ENCODE measurements around the gene SART3.
A peak's percentile ranks its signal among the peaks of the same experiment; 100 is the strongest.
"Not testable (repeated sequence)": the region's sequence is repeated elsewhere in the genome, so short reads cannot be mapped to it uniquely, and the experiment has no call there.

The SART3 gene

DNA sequence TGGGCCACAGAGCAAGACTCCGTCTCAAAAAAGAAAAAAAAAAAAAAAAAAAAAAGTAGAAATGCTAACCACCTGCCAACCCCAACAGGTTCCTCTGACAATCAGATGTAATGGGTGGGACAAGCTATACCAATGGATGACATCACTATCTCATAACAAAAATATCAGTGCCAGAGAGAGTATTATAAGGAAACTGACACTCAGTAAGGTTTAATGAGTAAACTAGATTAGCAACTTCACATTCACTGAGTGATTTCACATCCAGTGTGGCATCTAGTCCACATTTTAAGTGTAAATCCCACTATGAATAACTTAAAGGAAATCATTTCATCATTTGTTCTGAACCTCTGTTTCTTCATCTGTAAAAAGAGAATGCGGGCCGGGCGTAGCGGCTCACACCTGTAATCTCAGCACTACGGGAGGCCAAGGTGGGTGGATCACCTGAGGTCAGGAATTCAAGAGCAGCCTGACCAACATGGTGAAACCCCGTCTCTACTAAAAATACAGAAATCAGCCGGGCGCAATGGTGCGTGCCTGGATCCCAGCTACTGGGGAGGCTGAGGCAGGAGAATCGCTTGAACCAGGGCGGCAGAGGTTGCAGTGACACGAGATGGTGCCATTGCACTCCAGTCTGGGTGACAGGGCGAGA, 1.8 kb downstream of the SART3 start:
- H3K9me3 ChIP-seq (ENCODE audit: low read length), result no peaks in the 10 kb centered on the region
- H3K4me1 ChIP-seq (ENCODE audit: insufficient read depth, low read length), result peaks cover 21% of the 10 kb centered on the region
- no peaks in the 10 kb centered on the region for H3K27me3 ChIP-seq (ENCODE audit: insufficient read depth, low read length)
- H3K36me3 ChIP-seq (ENCODE audit: insufficient read depth, low read length), result peaks cover 12% of the 10 kb centered on the region
- no peak overlapping the region for H2AFZ ChIP-seq (ENCODE audit: low read depth, low read length)
- H3K4me3 ChIP-seq (ENCODE audit: low read length), result peak overlapping the region; percentile 78

DNA sequence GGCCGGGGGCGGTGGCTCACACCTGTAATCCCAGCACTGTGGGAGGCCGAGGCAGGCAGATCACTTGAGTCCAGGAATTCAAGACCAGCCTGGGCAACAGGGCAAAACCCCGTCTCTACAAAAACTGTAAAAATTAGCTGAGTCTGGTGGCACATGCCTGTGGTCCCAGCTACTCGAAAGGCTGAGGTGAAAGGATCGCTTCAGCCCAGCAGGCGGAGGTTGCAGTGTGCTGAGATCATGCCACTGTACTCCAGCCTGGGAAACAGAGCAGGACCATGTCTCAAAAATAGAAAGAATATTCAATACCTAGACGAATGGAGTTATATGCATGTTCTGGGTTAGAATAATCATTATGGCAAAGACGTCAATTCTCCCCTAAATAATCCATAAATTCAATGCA, 5.6 kb downstream of the SART3 start:
- H3K4me1 ChIP-seq (ENCODE audit: insufficient read depth, low read length); H3K4me3 ChIP-seq (ENCODE audit: low read length); H3K36me3 ChIP-seq (ENCODE audit: insufficient read depth, low read length): not testable (repeated sequence)

DNA sequence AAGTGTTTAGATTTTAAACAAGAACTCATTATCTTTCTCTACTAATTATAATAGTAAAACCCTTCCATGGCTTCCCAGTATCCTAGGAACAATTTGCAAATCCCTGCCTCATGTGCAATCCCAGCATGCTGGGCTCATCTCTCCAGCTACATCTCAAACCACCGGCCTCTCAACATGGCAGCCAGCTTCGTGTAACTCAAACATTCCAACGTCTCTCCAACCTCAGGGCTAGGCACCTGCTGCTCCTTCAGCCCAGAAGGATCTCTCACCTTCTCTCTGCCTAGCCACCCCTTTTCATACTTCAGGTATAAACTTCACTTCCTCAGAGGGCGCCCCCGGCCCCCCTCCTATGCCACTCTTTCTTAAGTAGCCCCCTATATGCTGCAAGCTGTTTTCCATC, 7.2 kb downstream of the SART3 start:
- Histone ChIP-seq H3K36me3 (ENCODE audit: insufficient read depth, low read length) (peaks cover 15% of the 10 kb centered on the region), H3K9me3 (ENCODE audit: low read length) (no peaks in the 10 kb centered on the region), H3K4me1 (ENCODE audit: insufficient read depth, low read length) (no peaks in the 10 kb centered on the region), H2AFZ (ENCODE audit: low read depth, low read length) (no peak overlapping the region), H3K4me3 (ENCODE audit: low read length) (no peak overlapping the region), H3K27me3 (ENCODE audit: insufficient read depth, low read length) (no peaks in the 10 kb centered on the region)

More for the DNA sequence above, 5.6 kb downstream of the SART3 start:
- H2AFZ ChIP-seq (ENCODE audit: low read depth, low read length); H3K9me3 ChIP-seq (ENCODE audit: low read length); H3K27me3 ChIP-seq (ENCODE audit: insufficient read depth, low read length): not testable (repeated sequence)

DNA sequence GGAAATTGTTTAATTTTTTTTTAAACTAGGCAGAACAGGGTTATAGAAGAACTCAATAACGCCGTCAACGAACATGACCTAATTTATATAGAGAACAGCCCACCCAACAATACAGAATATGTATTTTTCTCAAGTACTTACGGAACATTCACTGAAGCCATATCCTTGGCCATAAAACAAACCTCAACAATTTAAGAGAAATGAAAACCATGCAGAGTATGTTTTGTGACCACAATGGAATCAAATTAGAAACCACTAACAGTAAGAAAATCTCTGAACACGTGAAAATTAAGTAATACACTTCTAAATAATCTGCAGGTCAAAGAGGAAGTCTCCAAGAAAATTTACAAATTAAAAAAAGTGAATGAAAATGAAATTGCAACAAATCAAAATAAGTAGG, 9.4 kb downstream of the SART3 start:
- Histone ChIP-seq H3K4me3 (ENCODE audit: low read length) (no peak overlapping the region), H3K4me1 (ENCODE audit: insufficient read depth, low read length) (no peaks in the 10 kb centered on the region), H2AFZ (ENCODE audit: low read depth, low read length) (no peak overlapping the region), H3K27me3 (ENCODE audit: insufficient read depth, low read length) (no peaks in the 10 kb centered on the region), H3K9me3 (ENCODE audit: low read length) (no peaks in the 10 kb centered on the region), H3K36me3 (ENCODE audit: insufficient read depth, low read length) (peaks cover 27% of the 10 kb centered on the region)

DNA sequence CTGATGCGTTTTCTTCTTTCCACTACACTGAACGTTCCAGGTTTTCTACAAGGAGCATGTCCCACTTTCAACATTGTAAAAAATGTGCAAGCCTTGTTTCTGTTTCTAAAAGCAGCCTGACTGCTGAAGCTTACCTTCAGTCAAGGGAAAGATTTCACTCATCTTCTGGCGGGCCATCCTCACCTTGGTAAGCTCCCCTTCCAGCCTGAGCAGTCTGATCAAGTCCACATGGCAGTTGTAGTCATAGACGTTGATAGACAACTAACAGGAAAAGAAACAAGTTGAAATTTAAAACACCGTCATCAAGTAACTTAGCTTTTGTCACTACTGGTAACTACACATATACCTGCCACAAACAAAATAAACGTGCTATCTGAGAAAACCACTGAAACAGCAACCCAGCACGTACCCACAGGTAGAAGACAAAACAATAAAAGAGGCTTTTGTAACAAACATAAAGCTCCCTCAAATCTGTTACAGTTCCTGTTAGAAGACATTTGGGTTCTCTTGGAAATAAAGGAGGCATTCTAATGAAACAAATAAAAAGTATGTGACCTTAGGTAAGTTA, 11.9 kb downstream of the SART3 start:
- Histone ChIP-seq H3K27me3 (ENCODE audit: insufficient read depth, low read length) (no peaks in the 10 kb centered on the region), H3K36me3 (ENCODE audit: insufficient read depth, low read length) (peaks cover 47% of the 10 kb centered on the region), H3K4me3 (ENCODE audit: low read length) (no peak overlapping the region), H2AFZ (ENCODE audit: low read depth, low read length) (no peak overlapping the region), H3K9me3 (ENCODE audit: low read length) (no peaks in the 10 kb centered on the region), H3K4me1 (ENCODE audit: insufficient read depth, low read length) (no peaks in the 10 kb centered on the region)

DNA sequence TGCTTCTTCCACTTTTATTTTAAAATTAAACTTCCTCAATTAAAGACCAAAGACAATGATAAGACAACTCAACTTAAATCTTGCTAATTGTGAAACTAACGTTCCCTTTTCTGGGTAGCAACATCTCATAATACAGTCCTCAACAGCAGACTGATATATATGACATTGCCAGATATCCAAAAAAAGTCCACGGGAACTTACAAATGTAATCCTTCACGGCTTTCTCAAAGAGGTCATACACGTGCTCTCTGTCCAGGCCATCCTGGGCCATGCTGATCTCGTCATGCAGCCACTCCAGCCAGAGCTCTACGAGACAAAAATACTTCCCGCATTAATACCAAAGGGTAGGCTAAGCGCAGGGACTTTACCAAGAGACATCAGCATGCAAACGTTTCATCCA, 13.3 kb downstream of the SART3 start:
- Histone ChIP-seq H3K27me3 (ENCODE audit: insufficient read depth, low read length) (no peaks in the 10 kb centered on the region), H3K4me3 (ENCODE audit: low read length) (no peak overlapping the region), H3K9me3 (ENCODE audit: low read length) (no peaks in the 10 kb centered on the region), H3K4me1 (ENCODE audit: insufficient read depth, low read length) (no peaks in the 10 kb centered on the region), H3K36me3 (ENCODE audit: insufficient read depth, low read length) (peaks cover 61% of the 10 kb centered on the region), H2AFZ (ENCODE audit: low read depth, low read length) (no peak overlapping the region)

DNA sequence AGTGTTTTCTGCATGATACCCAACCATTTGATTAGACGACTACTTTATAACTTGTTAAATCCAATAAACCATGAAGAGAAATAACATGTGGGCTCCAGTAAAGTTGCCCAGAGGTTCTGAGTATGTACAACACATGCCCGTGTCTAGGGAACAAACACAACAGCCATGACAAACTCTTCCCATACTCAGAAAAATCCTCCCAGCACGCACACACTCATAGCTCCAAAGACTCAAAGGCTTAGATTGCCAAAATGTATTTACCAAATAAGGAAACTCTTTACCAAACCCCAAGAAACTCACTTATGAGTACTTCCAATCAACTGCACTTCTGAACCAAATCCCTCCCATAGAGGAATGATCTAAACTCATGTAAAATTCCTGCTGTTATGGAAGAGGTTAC, 17.3 kb downstream of the SART3 start:
- H3K9me3 ChIP-seq (ENCODE audit: low read length), result no peaks in the 10 kb centered on the region
- peaks cover 2% of the 10 kb centered on the region for H3K4me1 ChIP-seq (ENCODE audit: insufficient read depth, low read length)
- H3K27me3 ChIP-seq (ENCODE audit: insufficient read depth, low read length), result no peaks in the 10 kb centered on the region
- peaks cover 74% of the 10 kb centered on the region for H3K36me3 ChIP-seq (ENCODE audit: insufficient read depth, low read length)
- no peak overlapping the region for H2AFZ ChIP-seq (ENCODE audit: low read depth, low read length)
- H3K4me3 ChIP-seq (ENCODE audit: low read length), result no peak overlapping the region

DNA sequence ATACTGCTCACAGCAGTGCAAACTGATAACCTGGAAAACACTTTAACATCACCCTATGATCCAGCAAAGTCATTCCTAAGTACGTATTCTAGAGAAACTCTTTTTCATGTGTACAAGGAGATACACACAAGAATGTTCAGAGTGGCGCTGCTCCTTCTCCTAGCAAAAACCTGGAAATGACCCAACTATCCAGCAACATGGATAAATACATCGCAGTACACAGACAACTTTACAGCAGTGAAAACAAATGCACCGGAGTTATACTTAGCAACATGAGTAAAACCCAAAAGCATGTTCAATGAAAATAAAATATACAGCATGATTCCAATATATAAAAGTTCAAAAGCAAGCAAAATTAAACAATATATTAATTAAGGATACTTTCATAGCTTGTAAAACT, 18.7 kb downstream of the SART3 start:
- peaks cover 75% of the 10 kb centered on the region for H3K36me3 ChIP-seq (ENCODE audit: insufficient read depth, low read length)

DNA sequence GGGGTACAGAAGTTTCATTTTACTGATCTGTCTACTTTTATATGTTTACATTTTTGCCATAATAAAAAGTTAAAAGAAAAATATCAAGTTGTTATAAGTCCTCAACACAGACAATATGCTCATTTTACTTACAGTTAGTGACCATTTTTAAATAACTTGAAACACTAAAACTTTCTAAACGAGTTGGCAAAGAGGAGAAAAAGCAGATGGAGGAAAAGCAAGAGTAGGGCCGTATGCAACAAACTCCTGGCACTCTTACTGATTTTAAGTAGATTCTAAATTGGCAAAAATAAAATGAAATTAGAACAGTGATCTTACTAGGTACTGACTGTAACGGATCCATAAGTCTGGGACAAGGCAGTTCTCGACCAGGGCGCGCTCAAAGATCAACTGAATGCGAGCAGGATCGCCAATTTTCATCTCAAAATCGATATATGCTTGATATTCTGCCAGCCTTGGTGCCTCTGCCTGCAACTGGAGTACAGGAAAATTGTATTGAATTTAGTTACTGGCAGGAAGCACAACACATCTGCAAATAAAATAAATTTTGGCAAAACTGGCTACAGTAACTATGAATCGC, 22.3 kb downstream of the SART3 start:
- no peaks in the 10 kb centered on the region for H3K9me3 ChIP-seq (ENCODE audit: low read length)
- no peak overlapping the region for H3K4me3 ChIP-seq (ENCODE audit: low read length)
- H3K27me3 ChIP-seq (ENCODE audit: insufficient read depth, low read length), result no peaks in the 10 kb centered on the region
- H3K4me1 ChIP-seq (ENCODE audit: insufficient read depth, low read length), result peaks cover 2% of the 10 kb centered on the region
- peaks cover 76% of the 10 kb centered on the region for H3K36me3 ChIP-seq (ENCODE audit: insufficient read depth, low read length)
- no peak overlapping the region for H2AFZ ChIP-seq (ENCODE audit: low read depth, low read length)

More for the DNA sequence above, 18.7 kb downstream of the SART3 start:
- no peak overlapping the region for H3K4me3 ChIP-seq (ENCODE audit: low read length)
- no peaks in the 10 kb centered on the region for H3K27me3 ChIP-seq (ENCODE audit: insufficient read depth, low read length)
- no peak overlapping the region for H2AFZ ChIP-seq (ENCODE audit: low read depth, low read length)
- H3K4me1 ChIP-seq (ENCODE audit: insufficient read depth, low read length), result peaks cover 2% of the 10 kb centered on the region
- no peaks in the 10 kb centered on the region for H3K9me3 ChIP-seq (ENCODE audit: low read length)

DNA sequence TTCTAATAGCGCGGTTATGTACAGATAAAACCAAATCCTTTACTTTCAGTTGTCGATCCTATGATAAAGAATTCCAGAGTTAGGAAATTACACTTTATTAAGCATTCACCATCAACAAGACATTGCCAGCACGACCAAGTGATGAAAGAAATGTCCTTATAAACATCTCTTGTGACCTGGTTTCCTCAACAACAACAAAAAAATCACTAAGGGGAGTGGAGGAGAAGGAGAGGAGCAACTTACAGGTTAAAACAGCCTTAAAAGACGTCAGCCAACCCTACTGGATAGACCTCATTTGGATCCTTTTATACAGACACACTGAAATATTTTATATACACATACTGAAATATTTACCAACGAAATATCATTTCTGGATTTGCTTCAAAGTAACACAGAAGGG, 22.8 kb downstream of the SART3 start:
- Histone ChIP-seq H2AFZ (ENCODE audit: low read depth, low read length) (no peak overlapping the region), H3K4me3 (ENCODE audit: low read length) (no peak overlapping the region), H3K27me3 (ENCODE audit: insufficient read depth, low read length) (no peaks in the 10 kb centered on the region), H3K9me3 (ENCODE audit: low read length) (no peaks in the 10 kb centered on the region), H3K36me3 (ENCODE audit: insufficient read depth, low read length) (peaks cover 76% of the 10 kb centered on the region), H3K4me1 (ENCODE audit: insufficient read depth, low read length) (peaks cover 2% of the 10 kb centered on the region)

DNA sequence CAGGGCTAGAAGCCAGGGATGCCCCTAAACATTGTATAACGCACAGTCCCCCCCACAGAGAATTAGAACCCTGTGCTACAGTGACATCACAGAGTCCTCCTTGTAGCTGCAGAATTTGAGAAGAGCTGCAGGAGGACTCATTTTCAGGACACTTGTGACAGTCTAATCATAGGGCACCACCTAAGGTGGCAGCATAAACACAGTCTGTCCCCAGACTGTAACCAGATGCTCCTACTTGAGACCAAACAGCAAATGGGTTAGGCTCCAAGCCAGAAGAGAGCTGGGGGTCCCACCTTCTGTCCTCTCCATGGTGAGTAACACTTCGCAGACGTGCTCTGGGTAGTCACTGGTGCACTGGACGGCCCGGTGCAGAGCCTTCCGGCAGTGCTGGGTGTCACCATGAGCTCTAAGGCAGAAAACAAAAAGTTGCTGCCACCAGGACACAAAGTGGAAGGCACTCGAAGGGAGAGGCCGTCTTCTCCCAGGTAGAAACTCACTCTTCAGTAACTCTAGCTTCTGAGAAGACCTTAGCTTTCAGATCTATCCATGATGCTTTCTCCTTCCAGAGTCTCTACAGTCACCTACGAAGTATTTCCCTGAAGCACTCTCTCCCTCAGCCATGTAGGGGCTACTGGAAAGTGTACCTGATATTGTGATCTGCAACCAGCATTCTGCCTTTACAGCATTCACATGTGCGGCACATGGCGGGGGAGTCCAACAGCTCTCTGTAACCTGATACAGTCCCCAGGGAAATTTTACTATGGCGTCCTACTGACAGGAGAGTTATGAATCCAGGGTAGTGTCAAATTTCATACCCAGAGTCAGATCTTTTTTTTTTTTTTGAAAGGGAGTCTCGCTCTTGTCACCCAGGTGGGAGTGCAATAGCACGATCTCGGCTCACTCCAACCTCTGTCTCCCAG, 28.8 kb downstream of the SART3 start:
- Histone ChIP-seq H2AFZ (ENCODE audit: low read depth, low read length) (no peak overlapping the region), H3K4me3 (ENCODE audit: low read length) (no peak overlapping the region), H3K36me3 (ENCODE audit: insufficient read depth, low read length) (peaks cover 79% of the 10 kb centered on the region), H3K4me1 (ENCODE audit: insufficient read depth, low read length) (peaks cover 8% of the 10 kb centered on the region), H3K9me3 (ENCODE audit: low read length) (no peaks in the 10 kb centered on the region), H3K27me3 (ENCODE audit: insufficient read depth, low read length) (no peaks in the 10 kb centered on the region)

DNA sequence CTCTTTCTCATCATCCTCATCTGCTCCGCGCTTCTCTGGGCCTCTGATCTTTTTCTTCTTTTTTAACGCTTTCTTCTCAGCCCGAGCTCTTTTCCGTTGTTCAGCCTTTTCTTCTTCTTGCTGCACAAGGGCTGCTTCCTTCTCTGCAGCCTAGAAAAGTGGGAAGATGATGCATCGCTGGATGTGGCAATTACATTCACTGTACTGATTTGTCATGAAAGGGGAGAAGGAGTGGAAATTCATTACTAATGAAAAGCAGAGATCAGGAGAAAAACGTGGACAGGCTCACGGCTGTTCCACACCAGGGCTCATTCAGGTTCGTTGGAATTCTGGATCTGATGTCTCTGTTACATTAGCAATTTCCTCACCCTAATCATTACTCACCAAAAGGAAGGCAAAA, 30.8 kb downstream of the SART3 start:
- Histone ChIP-seq H3K9me3 (ENCODE audit: low read length) (no peaks in the 10 kb centered on the region), H3K4me1 (ENCODE audit: insufficient read depth, low read length) (peaks cover 26% of the 10 kb centered on the region), H3K36me3 (ENCODE audit: insufficient read depth, low read length) (peaks cover 71% of the 10 kb centered on the region), H3K27me3 (ENCODE audit: insufficient read depth, low read length) (no peaks in the 10 kb centered on the region), H3K4me3 (ENCODE audit: low read length) (no peak overlapping the region), H2AFZ (ENCODE audit: low read depth, low read length) (no peak overlapping the region)

DNA sequence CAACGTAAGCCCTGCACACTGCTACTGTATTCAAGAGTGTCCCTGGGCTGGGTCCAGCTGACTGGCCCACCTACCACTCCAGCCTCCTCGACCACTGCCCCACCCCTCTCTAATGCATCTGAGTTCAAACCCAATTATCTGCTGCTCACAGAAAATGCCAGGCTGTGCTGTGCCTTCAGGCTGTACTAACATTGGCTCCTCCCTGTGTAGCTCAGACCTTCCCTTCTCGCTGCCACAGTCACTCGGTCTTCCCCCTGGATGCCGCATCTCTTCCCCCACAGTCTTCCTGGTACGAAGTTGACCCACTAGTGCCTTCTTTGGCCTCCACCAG, 33.8 kb downstream of the SART3 start:
- Histone ChIP-seq H3K4me1 (ENCODE audit: insufficient read depth, low read length) (peaks cover 26% of the 10 kb centered on the region), H2AFZ (ENCODE audit: low read depth, low read length) (no peak overlapping the region), H3K4me3 (ENCODE audit: low read length) (no peak overlapping the region), H3K27me3 (ENCODE audit: insufficient read depth, low read length) (no peaks in the 10 kb centered on the region), H3K36me3 (ENCODE audit: insufficient read depth, low read length) (peaks cover 76% of the 10 kb centered on the region), H3K9me3 (ENCODE audit: low read length) (no peaks in the 10 kb centered on the region)
